GM18868 (cell line): ENCODE results near the gene C11orf98.
"Not testable (repeated sequence)": the region's sequence is repeated elsewhere in the genome, so short reads cannot be mapped to it uniquely, and the experiment has no call there.

ENCODE experiments used
- ATAC-seq: cut with Tn5 transposase; IDR thresholded peaks from one replicate; pipeline ENCODE4 v1.9.1; 2021; ENCODE audit warnings: mild to moderate bottlenecking, moderate library complexity; ENCODE audit not compliant: unreplicated experiment

The C11orf98 gene

DNA sequence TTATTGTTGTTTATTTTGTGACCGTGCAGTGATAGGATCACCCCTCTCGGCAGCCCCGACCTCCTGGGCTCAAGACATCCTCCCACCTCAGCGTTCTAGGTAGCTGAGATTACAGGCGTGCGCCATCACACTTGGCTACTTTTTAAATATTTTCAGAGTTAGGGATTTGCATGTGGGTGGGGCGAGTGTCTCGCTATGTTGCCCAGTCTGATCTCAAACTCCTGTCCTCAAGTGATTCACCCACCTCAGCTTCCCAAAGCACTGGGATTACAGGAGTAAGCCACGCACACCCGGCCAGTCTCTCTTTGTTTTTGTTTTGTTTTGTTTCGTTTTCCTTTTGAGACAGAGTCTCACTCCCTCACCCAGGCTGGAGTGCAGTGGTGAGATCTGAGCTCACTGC is 10.7 kb downstream of the C11orf98 start:
- no peak for ATAC-seq

DNA sequence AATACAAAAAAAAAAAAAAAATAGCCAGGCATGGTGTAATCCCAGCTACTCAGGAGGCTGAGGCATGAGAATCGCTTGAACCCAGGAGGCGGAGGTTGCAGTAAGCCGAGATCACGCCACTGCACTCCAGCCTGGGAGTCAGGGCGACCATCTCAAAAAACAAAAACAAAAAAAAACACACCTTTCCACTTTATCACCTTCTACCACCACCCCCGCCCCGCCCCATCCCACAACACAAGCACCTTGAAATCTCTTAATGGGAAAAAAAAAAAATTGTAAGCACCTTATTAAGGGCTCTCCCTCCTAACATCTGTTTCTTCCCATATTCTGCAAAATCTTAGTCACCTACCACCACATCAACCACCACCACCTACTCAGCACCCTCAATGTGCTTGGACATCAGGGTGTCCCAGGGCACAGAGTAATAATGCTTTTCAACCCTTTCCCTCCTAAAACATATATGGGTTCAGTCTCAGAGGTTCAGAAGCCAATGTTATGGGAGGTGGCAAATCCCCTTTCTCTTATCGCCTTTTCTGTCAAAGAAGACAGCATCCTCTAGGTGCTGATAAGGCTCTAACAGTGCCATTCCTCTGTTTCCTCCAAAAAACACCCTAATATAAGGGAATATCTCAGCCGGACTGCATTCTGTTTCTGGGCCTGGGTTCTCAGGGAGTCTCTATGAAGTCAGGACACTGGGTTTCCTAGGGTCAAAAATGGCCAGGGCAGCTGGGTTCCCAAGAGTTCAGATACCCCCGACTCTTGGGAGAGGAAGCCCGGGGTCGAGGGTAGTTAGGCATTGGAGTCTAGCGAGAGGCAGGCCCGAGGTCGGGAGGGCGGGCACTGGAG is 12.6 kb downstream of the C11orf98 start:
- no peak for ATAC-seq

DNA sequence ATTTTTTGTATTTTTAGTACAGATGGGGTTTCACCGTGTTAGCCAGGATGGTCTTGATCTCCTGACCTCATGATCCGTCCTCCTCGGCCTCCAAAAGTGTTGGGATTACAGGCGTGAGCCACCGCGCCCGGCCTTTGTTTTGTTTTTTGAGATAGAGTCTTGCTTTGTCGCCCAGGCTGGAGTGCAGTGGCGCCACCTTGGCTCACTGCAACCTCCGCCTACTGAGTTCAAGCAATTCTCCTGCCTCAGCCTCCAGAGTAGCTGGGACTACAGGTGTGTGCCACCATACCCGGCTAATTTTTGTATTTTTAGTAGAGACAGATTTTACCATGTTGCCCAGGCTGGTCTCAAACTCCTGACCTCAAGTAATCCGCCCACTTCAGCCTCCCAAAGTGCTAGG is 14.7 kb downstream of the C11orf98 start:
- not testable (repeated sequence) for ATAC-seq

DNA sequence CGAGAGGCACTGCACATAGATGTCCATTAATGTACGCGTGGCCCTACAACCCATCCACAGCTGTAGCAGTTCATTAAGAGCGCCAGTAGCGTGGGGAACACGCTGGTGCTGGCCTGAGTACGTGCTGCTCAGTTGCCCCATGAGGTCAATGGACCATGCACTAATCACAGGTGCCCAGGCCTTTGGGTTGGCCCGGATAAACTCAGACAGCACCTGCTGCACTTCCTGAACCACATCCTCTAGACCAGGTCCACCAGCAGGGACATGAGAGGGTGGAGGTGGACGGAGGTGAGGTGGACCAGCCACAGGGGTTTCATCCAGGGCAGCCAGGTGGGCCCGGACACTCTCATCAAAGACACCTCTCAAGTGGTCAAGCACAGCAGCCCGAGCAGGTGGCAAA is 15.5 kb downstream of the C11orf98 start:
- ATAC-seq: no peak

DNA sequence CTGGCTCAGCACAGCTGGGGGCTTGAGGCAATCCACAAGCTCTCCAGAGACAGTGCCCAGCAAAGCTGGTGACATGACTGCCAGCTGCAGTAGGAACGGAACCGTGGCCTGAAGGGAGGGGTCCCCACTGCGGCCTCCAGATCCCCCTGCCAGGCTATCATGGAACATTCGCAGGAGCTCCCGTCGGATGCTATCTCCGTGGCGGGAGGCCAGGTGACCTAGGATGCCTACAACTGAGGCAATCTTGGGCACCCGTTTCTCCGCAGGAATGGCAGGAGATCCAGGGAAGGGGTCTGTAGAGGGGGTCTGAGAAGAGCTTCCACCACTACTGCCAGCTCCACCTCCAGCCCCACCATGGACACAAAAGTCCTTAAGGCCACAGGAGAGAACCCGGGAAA is 16.0 kb downstream of the C11orf98 start:
- no peak for ATAC-seq

DNA sequence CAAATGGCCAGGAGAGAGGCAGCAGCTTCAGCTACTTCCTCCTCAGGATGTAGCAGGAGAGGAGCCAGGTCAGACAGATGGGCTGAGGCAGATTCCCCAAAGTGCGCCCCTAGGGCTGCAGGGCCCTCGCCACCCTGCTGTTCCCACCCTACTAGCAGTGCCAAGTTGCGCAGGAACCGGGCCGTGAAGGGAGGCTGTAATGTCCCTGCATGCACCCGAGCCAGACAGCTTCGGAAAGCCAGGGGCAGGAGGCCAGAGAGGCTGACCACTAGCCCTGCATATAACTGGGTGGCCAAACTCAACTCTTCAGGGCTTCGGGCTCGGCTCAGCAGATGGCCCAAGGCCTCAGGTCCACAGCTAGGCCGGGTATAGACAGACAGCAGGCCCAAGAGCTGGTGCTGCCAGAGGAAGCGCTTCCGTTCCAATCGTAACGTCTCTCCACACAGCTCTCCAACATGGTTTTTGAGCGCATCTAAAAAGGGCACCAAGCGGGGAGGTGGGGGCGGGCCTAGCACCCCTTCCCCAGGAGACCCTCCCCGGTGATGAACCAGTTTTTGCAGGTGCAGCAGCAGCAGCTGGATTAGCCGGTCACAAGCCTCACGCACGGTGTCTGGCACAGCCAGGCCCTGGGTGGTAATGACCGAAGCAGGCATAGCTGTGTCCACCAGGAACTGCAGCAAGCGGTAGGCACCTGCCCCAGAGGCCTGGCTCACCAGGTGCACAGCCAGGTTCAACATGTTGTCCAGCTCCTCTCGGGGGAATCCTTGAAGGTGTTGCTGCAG is 16.6 kb downstream of the C11orf98 start:
- no peak for ATAC-seq

DNA sequence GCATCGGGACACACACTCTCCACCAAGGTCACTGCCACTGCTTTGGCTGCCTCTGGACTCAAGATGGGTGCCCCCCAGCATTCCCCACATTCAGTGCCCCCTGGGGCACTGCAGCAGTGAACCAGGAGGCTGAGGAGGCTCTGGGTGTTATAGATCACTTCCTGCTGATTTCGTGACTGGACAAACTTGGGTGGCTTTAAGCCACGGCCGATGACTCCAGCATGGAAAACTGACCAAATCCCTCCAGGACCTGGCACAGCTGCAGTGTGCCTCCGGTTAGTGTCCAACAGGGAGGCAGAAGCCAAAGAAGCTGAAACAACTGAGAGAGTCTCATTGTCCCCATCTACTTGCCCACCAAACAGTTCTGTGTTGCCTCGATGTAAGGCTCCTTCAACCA is 17.4 kb downstream of the C11orf98 start:
- no peak for ATAC-seq

DNA sequence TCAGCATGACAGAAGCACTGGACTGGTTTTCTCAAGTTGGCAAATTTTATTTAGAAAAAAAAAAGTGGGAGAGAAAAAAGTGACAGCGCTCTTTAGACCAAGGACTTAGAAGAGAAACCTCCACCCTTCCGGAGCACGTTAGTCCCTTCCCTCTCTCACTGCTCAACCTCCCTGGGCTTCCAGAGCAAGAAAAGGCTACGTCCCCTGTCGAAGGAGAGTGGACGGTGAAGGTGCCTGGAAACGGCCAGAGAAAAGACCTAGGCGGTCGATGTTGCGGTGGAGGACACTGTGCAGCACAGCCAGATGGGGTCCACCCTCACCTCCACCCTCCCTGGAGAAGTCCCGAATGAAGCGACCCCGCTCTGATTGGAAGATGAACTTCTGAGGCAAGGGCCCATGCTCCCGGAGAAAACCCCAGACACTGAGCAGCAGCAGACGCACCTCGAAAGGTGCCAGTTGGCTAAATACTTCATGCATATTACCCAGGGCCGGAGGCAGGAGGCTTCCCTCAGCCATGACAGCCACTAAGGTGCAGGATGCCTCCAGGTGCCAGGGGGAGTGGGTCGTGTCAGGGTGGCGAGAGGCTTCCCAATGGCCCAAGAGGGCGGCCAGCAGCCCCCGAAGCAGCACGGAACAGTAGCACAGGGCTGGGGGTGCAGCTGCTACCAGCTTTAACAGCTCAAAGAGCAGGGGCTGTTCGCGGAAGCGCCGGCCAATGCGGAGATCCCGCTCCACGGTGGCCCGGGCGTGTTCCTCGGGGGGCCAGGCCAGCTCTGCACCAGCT is 18.0 kb downstream of the C11orf98 start:
- ATAC-seq: no peak

GRCh38 chr11:62645946-62646824 is 18.8 kb downstream of the C11orf98 start, which contains the start of gene GANAB:
GANAB (minus strand) TSS chr11:62646613; CDS start chr11:62646599, 14 bp downstream.
- ATAC-seq: peak; percentile 92

- no peak for ATAC-seq
Measured at GRCh38 chr11:62645671-62645945, 19.4 kb downstream of the C11orf98 start.

DNA sequence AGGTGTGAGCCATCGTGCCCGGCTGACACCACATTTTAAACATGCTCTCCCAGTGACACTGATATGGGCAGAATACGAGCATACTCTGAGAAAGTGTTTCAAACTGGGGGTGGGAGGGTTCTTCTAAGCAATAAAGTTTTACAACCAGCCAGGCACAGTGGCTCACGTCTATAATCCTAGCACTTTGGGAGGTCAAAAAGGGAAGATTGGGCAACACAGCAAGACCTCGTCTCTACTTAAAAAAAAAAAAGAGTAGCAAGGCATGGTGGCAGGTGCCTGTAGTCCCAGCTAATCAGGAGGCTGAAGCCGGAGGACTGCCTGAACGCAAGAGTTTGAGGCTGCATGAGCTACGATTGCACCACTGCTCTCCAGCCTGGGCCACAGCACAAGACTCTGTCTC is 20.8 kb downstream of the C11orf98 start:
- ATAC-seq: no peak

GRCh38 chr11:62632492-62632891 is 32.5 kb downstream of the C11orf98 start:
- ATAC-seq: no peak

DNA sequence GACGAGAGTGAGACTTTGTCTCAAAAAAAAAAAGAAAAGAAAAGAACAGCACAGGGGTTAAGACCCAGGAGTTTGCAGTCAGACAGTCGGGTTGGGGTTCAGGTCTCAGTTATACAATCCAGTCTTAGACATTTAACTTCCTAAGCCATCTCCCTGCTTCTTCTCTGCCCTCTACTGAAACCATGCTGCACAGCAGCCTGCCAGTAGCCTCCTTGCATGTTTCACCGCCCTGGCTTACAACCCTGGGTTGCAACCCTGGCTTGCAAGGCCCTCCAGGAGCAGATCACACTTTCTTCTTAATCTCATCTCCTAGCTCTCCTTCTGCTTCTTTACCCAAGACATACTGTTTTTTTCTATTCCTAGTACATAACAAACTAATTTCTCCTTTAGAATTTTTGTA is 37.3 kb downstream of the C11orf98 start:
- no peak for ATAC-seq

GRCh38 chr11:62622476-62623089 is 42.4 kb downstream of the C11orf98 start:
- no peak for ATAC-seq

- peak; percentile 96 for ATAC-seq
Measured at GRCh38 chr11:62621567-62622470, 43.2 kb downstream of the C11orf98 start, which contains the start of gene B3GAT3. B3GAT3 (minus strand) TSS chr11:62621986; CDS start chr11:62621947, 39 bp downstream.

GRCh38 chr11:62621027-62621566 is 43.9 kb downstream of the C11orf98 start:
- no peak for ATAC-seq

DNA sequence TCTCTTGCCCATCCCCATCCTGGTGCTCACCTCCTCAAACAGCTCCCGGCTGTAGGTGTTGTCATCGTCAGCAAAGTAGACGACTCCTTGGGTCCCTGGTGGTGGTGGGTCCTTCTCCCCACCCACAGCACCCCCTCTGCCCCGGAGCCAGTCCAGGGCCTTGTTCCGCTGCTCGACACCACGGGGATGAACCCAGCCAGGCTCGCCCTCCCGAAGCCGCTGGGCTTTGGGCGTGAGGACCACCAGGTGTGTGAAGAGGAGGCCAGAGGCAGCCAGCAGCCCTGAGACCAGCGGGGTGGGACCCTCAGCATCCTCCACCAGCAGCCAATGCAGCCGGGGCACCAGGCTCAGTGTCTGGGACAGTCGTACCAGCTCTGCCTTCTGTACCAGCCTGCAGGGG is 48.1 kb downstream of the C11orf98 start:
- not testable (repeated sequence) for ATAC-seq

GRCh38 chr11:62615521-62615920 is 49.5 kb downstream of the C11orf98 start:
- ATAC-seq: no peak

- no peak for ATAC-seq
Measured at GRCh38 chr11:62614275-62614674, 50.7 kb downstream of the C11orf98 start.
